HG03280 (cell line): ENCODE data around the gene UGT1A6.

ENCODE experiments used
- ATAC-seq: cut with Tn5 transposase; IDR thresholded peaks from one replicate; pipeline ENCODE4 v1.9.1; 2021; ENCODE audit warnings: mild to moderate bottlenecking, moderate library complexity; ENCODE audit not compliant: unreplicated experiment

UGT1A6 gene

DNA sequence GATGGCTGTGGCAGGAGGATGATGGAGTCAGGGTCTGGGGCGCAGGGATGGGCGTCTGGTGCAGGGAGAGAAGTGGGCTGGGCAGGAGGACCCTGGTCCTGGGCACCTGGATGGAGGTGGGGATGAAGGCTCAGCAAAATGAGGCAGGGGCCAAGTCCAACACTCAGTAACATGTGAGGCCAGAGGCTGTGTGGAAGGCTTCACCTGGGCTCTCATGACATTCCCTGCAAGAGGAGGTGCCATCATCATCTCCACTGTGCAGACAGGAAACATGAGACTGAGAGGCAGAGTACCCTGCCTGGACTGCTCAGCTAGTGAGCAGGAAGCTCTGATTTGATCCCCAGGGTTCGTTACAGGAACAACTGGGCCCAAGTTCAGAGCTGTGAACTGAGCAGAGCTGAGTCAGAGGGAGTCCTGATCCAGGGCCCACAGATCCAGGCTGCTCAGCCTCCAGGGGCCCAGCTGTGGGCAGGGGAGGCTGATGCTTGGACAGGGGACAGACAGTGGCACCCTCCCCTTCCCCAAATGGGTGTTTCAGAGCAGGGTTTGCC lies 124.7 kb downstream of the UGT1A6 start:
- ATAC-seq = no peak

DNA sequence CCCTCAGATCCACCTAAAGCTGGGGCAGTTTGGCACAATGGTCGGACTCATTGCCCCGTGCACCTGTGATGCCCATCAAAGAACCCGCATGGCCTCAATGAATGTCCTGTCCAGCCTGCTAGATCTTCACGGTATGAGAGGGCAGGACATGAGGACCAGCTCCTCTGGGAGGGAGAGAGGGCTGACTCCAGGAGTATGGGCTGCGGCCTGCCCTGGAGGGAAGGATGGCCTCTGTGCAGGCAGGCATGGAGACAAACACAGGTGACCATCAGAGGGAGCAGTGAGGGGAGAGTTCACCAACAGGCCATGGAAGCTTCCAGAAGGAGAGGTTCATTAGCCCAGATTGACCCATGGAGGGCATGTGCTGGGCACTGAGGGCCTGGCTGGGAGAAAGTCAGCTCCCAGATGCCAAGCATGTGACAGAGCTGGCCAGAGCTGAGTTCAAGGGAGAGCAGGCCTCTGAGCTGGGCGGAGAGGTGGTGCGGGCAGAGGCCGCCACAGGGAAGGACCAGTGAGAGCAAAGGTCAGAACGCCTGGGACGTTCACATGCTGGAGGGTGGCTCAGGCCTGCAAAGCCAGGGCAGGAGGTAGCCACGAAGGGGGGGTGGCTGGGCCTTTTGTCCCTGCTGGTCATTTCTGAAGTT lies 125.4 kb downstream of the UGT1A6 start:
- no peak for ATAC-seq

DNA sequence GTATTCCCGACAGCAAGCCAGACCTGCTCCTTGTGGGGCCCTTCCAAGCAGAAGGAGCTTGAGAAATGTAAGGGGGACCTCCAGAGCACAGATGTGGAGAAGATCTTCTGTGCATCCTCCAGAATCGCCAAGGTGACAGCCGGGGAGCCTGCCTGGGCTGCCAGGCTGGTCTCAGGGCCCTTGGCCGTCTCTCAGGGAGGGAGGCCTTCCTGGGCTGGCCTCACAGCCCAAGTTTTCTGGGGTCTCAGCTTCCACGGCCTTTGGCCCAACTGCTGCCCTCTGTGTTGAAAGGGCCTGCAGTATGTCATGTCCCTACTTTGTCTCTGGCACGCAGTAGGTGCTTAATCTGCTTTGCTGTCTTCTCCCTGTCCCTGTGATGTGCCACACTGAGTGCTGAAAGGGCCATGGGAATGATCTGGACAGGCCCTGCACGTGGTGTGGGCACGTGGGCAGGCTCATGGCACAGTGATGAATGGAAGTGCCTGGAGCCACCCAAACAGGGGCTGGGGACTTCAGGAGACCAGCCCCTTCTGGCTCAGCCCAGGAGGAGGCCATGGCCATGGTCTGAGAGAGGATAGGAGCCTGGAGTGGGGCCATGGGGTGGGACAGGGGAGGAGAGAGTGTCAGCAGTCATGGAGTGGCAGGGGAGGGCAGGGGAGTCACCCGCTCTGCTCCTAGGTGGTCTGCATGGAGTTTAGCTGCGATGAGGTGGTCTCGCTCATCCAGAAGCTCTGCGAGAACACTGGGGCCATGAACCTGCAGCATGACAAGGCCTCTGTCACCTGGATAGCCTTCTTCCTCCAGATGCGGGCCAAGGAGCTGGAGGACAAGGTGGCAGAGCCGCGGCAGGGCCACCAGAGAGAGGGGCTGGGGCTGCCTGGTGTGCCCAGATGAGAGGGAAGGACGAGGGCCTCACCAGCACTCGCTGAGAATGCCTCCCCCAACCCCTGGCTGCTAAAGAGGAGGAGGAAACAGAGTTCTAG lies 126.2 kb downstream of the UGT1A6 start:
- ATAC-seq = no peak

DNA sequence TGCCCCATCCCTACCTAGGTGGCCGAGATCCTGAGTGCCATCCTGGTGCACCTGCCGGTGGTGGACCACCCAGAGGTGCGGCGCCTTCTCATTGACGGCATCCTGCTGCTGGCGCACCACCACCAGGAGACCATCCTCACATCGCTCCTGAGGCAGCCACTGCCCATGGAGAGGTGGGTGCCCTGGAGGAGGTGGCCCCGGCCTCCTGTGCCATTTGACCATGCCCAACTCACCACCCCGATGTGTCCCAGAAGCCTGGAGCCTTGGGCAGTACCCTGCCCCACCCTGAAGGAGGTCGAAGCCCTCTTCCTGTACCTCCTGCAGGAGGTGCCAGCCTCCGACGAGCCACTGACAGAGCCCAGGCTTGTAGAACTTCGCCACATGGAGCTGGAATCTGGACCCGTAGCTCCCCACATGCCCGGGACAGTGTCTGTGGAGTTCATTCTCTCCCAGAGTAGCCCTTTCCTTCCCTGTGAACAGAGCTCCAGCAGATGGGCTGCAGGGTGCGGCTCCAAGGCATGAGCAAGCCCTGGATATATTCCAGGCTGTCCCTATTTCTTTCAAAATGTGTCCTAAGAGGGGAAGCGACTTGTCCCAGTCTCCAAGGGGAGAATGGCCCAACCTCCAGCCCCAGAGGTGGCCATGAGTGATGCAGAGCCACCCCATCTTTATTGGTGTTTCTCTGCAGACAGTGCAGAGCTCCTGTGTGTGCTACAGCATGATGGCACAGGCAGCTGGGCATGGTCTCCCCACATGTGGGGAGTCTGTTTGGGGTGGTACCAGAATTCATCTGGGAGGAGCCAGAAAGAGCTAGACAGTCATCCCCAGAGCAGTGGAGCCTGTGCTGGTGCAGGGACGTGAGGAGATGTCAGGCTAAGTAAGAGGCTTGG lies 127.4 kb downstream of the UGT1A6 start:
- ATAC-seq = no peak

DNA sequence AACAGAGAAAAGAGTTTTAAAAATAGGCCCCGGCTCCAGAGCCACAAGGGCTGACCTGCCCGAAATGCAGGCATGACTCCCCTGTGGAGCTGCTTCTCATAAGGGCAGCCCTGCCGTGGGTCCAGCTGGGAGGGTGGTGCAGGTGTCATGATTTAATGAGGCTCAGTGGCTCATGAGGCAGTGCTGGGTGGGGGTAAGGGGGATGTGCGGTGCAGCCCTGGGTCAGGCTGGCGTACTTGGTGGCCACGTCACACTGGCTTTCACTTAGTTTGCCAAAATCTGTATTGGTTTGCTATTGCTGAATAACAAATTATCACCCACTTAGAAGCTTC lies 128.1 kb downstream of the UGT1A6 start:
- no peak for ATAC-seq

DNA sequence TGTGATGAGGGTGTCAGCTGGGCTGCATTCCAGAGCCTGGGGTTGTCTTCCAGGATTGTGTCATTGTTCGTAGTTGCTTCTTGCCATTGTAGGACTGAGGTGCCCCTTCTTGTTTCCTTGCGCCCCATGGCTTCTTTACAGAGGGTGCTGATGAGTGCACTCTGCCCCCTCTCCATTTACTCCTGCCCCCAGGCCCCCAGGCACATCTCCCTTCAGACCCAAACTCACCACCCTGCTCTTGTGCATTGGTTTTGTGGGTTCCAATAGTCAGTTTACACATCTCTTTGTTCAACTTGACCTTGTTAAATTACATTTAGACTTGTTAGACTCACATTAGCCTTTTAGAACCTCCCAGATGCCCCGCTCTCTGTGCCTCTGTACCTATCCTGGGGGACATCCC lies 128.5 kb downstream of the UGT1A6 start:
- no peak for ATAC-seq

DNA sequence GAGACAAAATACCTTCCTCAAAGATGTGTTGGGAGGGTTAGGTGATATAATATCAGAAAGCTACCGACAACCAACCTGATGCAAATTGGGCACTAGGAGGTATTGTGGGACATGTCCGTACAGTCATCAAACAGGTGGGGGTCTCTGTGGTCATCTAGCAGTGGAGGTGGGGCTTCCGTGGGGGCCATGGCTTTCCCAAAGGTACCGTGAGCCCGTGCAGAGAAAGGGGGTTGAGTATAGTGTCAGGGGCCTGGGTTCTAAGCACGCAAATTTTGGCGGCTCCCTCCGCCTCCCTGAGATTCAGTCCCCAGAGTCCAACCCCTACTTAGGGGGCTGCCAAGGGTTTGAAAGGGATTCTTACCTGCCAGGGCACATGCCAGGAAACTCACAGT lies 129.0 kb downstream of the UGT1A6 start:
- ATAC-seq = no peak

DNA sequence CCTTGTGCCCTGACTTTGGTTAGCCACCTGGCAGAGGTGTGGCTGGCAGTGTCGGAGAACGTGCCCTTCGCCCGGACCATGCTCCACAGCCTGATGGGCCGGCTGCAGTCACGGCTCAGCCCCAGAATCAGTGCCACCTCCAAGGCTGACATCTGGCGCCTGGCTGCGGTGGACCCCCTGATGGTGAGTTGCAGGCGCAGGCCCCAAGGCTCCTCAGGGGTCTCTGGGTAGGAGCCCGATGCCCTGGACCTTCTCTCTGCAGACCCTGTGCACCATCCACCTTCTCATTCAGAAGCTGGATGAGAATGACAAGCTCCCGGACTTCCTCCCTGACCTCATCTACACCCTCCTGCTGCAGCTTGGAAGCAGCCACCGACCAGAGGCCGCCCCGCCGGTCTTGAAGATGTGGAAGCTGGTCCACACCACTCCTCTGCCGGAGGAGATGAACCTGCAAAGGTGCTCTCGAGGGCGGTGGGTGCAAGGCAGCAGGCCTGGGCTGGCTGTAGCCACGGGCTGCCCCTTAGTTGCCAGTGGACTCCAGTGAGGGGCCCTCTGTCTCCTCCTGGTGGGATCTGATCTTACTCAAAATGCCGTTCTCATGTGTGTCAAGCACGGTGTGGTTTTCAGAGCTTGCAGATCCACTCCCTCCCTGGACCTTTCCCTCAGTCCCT lies 129.5 kb downstream of the UGT1A6 start:
- no peak for ATAC-seq
